Tibial nerve (tissue), 4 donors: ENCODE measurements around the gene ASMTL. TPM values are rescaled to one million over a fixed set of nuclear protein-coding genes. Genes with fewer than 3 reads are reported as not detected.

Experiments
- DNase-seq, 2 donors: peaks; one replicate each; pipeline ENCODE4 v3.0.0-alpha.2; 2019; ENCODE audit warnings: low spot score in 2 of 2
- H3K27ac ChIP-seq, 4 donors: fragments of 200-600 bp; sonication (generic) in 3 of 4; one replicate each; pipeline ENCODE4 v1.5.1; 2017 to 2019; ENCODE audit warnings: mild to moderate bottlenecking in 1 of 4
- H3K27me3 ChIP-seq, 2 donors: fragments of 200-600 bp; sonication (generic) in 1 of 2; one replicate each; pipeline versions ENCODE4 v1.5.1 to v1.6.0; 2017 to 2019
- H3K36me3 ChIP-seq, 3 donors: fragments of 200-600 bp; sonication (generic); one replicate each; pipeline ENCODE4 v1.5.1; 2018 to 2019
- H3K4me1 ChIP-seq, 4 donors: fragments of 200-600 bp; sonication (generic) in 3 of 4; one replicate each; pipeline ENCODE4 v1.5.1; 2017 to 2019
- H3K4me3 ChIP-seq, 4 donors: fragments of 200-600 bp; sonication (generic) in 3 of 4; one replicate each; pipeline ENCODE4 v1.5.1; 2017 to 2019; ENCODE audit warnings: mild to moderate bottlenecking in 1 of 4, moderate library complexity in 1 of 4
- H3K9me3 ChIP-seq, 4 donors: fragments of 200-600 bp; sonication (generic) in 3 of 4; one replicate each; pipeline ENCODE4 v1.5.1; 2017 to 2019
- CTCF ChIP-seq, 5 experiments: fragments of 200-600 bp in 3 of 5; fragments of 450-650 bp in 2 of 5; sonication (generic) in 3 of 5; IDR thresholded peaks; one replicate each; pipeline ENCODE4 v1.5.1; 2016 to 2019; ENCODE audit warnings: antibody characterized with exemption in 5 of 5, mild to moderate bottlenecking in 3 of 5, moderate library complexity in 2 of 5
- EP300 ChIP-seq, 2 donors: sonication (generic); formaldehyde crosslinking; IDR thresholded peaks; one replicate each; pipeline ENCODE4 v1.6.1; 2017; ENCODE audit warnings: antibody characterized with exemption in 2 of 2, mild to moderate bottlenecking in 1 of 2
- POLR2A ChIP-seq, 2 donors: fragments of 450-650 bp; IDR thresholded peaks; one replicate each; pipeline ENCODE4 v1.6.1; 2017; ENCODE audit warnings: antibody characterized with exemption in 2 of 2, mild to moderate bottlenecking in 2 of 2, moderate library complexity in 2 of 2
- WGBS, 2 donors: methylation state at CpG; one replicate each; pipeline ENCODE4 v1.1.5; 2018; 5-methylcytosine and 5-hydroxymethylcytosine counted together
- total RNA-seq, 4 donors: library from RNA; depleted of rRNA; stranded (reverse); fragments of >200 nt; gene quantifications; one replicate each; pipeline ENCODE4 v1.1.0, GENCODE V29; 2016

The ASMTL gene
- total RNA-seq, 4 donors from 2014 or later, result 25.1 to 47.2 (median 43.3) TPM

DNA sequence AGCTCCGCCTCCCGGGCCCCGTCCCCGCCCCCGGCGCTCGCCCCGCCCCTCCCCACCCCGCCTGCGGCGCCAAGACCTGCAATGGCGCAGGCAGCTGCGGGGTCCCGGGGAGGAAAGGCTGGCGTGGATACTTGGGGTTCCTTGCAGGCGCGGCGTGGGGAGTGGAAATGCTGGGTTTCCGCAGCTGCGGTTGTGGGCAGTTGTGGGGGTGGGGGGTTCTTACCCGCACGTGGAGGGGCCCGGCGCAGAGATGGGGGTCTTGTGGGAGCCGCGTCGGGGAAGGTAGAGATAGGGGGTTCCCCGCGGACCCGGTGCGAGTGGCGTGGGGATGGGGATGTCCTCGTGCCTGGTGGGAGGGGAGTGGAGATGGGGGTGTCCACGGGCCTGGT lies 680 bp upstream of the ASMTL start:
- peak overlapping the region; percentile 44 to 100 (median 73) for H3K4me3 ChIP-seq
- H3K27me3 ChIP-seq, result no peaks in the 10 kb centered on the region
- TF ChIP-seq EP300 (IDR thresholded peaks at IDR 0.05) (peak in 1 of 2 donors; percentile 47), CTCF (IDR thresholded peaks at IDR 0.05) (no peak)
- DNase-seq, result no peak
- H3K36me3 ChIP-seq, result peaks cover 0 to 5% (median 0%) of the 10 kb centered on the region in 3 donors
- 0% methylated on average over 10 to 12 of the region's 34 CpGs for WGBS, 2 donors
- H3K27ac ChIP-seq, result peak overlapping the region; percentile 77 to 98 (median 90)
- peaks cover 0 to 30% (median 16%) of the 10 kb centered on the region in 4 donors for H3K4me1 ChIP-seq
- H3K9me3 ChIP-seq, result no peaks in the 10 kb centered on the region

DNA sequence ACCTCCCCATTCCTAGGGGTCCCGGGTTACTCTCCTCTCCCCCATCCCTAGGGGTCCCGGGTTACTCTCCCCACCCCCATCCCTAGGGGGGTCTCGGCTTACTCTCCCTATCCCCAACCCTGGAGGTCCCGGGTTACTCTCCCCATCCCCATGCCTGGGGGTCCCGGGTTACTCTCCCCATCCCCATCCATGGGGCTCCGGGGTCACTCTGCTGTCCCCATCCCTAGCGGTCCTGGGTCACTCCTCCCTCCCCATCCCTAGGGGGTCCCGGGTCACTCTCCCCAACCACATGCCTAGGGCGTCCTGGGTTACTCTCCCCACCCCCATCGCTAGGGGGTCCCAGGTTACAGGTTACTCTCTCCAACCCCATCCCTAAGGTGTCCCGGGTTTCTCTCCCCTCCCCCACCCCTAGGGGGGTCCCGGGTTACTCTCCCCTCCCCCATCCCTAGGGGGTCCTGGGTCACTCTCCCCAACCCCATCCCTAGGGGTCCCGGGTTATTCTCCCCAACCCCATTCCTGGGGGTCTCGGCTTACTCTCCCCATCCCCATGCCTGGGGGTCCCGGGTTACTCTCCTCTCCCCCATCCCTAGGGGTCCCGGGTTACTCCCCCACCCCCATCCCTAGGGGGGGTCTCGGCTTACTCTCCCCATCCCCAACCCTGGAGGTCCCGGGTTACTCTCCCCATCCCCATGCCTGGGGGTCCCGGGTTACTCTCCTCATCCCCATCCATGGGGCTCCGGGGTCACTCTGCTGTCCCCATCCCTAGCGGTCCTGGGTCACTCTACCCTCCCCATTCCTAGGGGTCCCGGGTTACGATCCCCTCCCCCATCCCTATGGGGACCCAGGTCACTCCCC lies 821 bp downstream of the ASMTL start:
- Histone ChIP-seq H3K4me1 (peaks cover 0 to 30% (median 16%) of the 10 kb centered on the region in 4 donors), H3K36me3 (peaks cover 0 to 8% (median 0%) of the 10 kb centered on the region in 3 donors), H3K27me3 (no peaks in the 10 kb centered on the region), H3K9me3 (no peaks in the 10 kb centered on the region), H3K27ac (peak overlapping the region in 3 of 4 donors; percentile 77 to 91 (median 78)), H3K4me3 (peak overlapping the region; percentile 68 to 100 (median 90))
- 22 to 27% methylated on average over 23 of the region's 23 CpGs for WGBS, 2 donors
- TF ChIP-seq CTCF (IDR thresholded peaks at IDR 0.05) (no peak), POLR2A (IDR thresholded peaks at IDR 0.05) (no peak), EP300 (IDR thresholded peaks at IDR 0.05) (no peak)
- DNase-seq, result no peak

DNA sequence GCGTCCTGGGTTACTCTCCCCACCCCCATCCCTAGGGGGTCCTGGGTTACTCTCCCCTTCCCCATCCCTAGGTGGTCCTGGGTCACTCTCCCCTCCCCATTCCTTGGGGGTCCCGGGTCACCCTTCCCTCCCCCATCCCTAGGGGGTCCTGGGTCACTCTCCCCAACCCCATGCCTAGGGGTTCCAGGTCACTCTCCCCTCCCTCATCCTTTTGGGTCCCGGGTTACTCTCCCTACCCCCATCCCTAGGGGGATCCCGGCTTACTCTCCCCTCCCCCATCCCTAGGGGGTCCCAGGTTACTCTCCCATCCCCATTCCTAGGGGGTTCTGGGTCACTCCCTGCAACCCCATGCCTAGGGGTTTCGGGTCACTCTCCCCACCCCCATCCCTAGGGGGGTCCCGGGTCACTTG lies 1.5 kb downstream of the ASMTL start:
- H3K4me1 ChIP-seq, result peaks cover 0 to 30% (median 16%) of the 10 kb centered on the region in 4 donors
- TF ChIP-seq POLR2A (IDR thresholded peaks at IDR 0.05), result no peak
- no peak for TF ChIP-seq EP300 (IDR thresholded peaks at IDR 0.05)
- no peak for TF ChIP-seq CTCF (IDR thresholded peaks at IDR 0.05)
- DNase-seq, result no peak
- peak overlapping the region in 2 of 4 donors; percentile 78 to 91 for H3K27ac ChIP-seq
- peak overlapping the region in 1 of 4 donors; percentile 100 for H3K4me3 ChIP-seq
- no peaks in the 10 kb centered on the region for H3K27me3 ChIP-seq
- peaks cover 0 to 10% (median 0%) of the 10 kb centered on the region in 3 donors for H3K36me3 ChIP-seq
- 87 to 90% methylated on average over 6 of the region's 6 CpGs for WGBS, 2 donors
- no peaks in the 10 kb centered on the region for H3K9me3 ChIP-seq

GRCh38 chrX:1450361-1451161 lies 2.1 kb downstream of the ASMTL start:
- Histone ChIP-seq H3K27ac (peak overlapping the region in 1 of 4 donors; percentile 5), H3K36me3 (peaks cover 0 to 17% (median 0%) of the 10 kb centered on the region in 3 donors), H3K27me3 (no peaks in the 10 kb centered on the region), H3K4me1 (peaks cover 0 to 30% (median 16%) of the 10 kb centered on the region in 4 donors), H3K4me3 (no peak overlapping the region), H3K9me3 (no peaks in the 10 kb centered on the region)
- no peak for TF ChIP-seq POLR2A (IDR thresholded peaks at IDR 0.05)
- TF ChIP-seq CTCF (IDR thresholded peaks at IDR 0.05), result no peak
- no peak for TF ChIP-seq EP300 (IDR thresholded peaks at IDR 0.05)
- WGBS, 2 donors, result 72 to 77% methylated on average over 6 to 9 of the region's 9 CpGs
- DNase-seq, result no peak
